HCT116 (cell line): ENCODE results near the gene RPLP1.

Experiments used
- ATF3 ChIP-seq: IDR thresholded peaks from 2 replicates; pipeline ENCODE4 v1.6.1; 2012
- CTCF ChIP-seq, 3 experiments: fragments of 200-600 bp in 1 of 3; sonication (generic) in 1 of 3; IDR thresholded peaks in 2 of 3; conservative IDR thresholded peaks in 1 of 3; 2 replicates each; pipeline ENCODE4 v1.5.1; 2012 to 2017; ENCODE audit warnings: low read depth in 2 of 3, low read length in 2 of 3, antibody characterized with exemption in 1 of 3, borderline replicate concordance in 1 of 3, control low read depth in 1 of 3, mild to moderate bottlenecking in 1 of 3, mixed read lengths in 1 of 3, mixed run types in 1 of 3, moderate library complexity in 1 of 3; ENCODE audit not compliant: insufficient read depth in 1 of 3
- EGR1 ChIP-seq: IDR thresholded peaks from 2 replicates; pipeline ENCODE4 v1.6.1; 2012; ENCODE audit warnings: low read depth
- EZH2phosphoT487 ChIP-seq: fragments of 200-600 bp; IDR thresholded peaks from 2 replicates; pipeline ENCODE4 v1.6.1; 2018; ENCODE audit warnings: antibody characterized with exemption, borderline replicate concordance
- JUND ChIP-seq: IDR thresholded peaks from 2 replicates; pipeline ENCODE4 v1.6.1; 2012
- MAX ChIP-seq: IDR thresholded peaks from 2 replicates; pipeline ENCODE4 v1.6.1; 2012
- POLR2AphosphoS5 ChIP-seq: IDR thresholded peaks from 2 replicates; pipeline ENCODE4 v1.6.1; 2011; ENCODE audit warnings: mild to moderate bottlenecking, low read depth, low read length, moderate library complexity
- SRF ChIP-seq: IDR thresholded peaks from 2 replicates; pipeline ENCODE4 v1.6.1; 2012; ENCODE audit warnings: low read depth
- TCF7L2 ChIP-seq: IDR thresholded peaks from 2 replicates; pipeline ENCODE4 v1.7.0; 2011; ENCODE audit warnings: borderline replicate concordance, inconsistent platforms; ENCODE audit not compliant: insufficient read depth, insufficient read length; ENCODE audit errors: extremely low read depth
- YY1 ChIP-seq: IDR thresholded peaks from 2 replicates; pipeline ENCODE4 v1.6.1; 2011; ENCODE audit warnings: low read length, low read depth, moderate library complexity, mild to moderate bottlenecking; ENCODE audit not compliant: insufficient replicate concordance; ENCODE audit errors: extremely low read depth

- TF ChIP-seq EGR1: no peak
- TF ChIP-seq YY1: no peak
- TF ChIP-seq POLR2AphosphoS5: no peak
- TF ChIP-seq MAX: no peak; the same call in 1 of the 2 replicates
- TF ChIP-seq EZH2phosphoT487: no peak
- TF ChIP-seq TCF7L2: no peak
- no peak for TF ChIP-seq CTCF (IDR thresholded peaks at IDR 0.05 in 2 of 3, conservative IDR thresholded peaks at IDR 0.05 in 1 of 3; ENCODE audit: borderline replicate concordance in 1 of 3, insufficient read depth in 1 of 3, low read depth in 2 of 3, low read length in 2 of 3)
- no peak for TF ChIP-seq ATF3
- no peak for TF ChIP-seq SRF
- TF ChIP-seq JUND: 0 out of 2 replicates have a peak, but pooled peaks have one; percentile 7
Observed at GRCh38 chr15:69457304-69458280, 5.0 kb downstream of the RPLP1 start.
